Measurements from ENCODE around the gene HEATR3. TPM values are rescaled to one million over a fixed set of nuclear protein-coding genes. Genes with fewer than 3 reads are reported as not detected.

The HEATR3 gene
- total RNA-seq, 1 experiment from 2014 or later = 28.0 TPM

- TF ChIP-seq MXD4 (CRISPR knock-in tag; IDR thresholded peaks at IDR 0.05; ENCODE audit: borderline replicate concordance) (no peak), RELA (CRISPR knock-in tag; IDR thresholded peaks at IDR 0.05; ENCODE audit: borderline replicate concordance) (no peak), ZNF423 (CRISPR knock-in tag; IDR thresholded peaks at IDR 0.05) (no peak), CREB1 (CRISPR knock-in tag; IDR thresholded peaks at IDR 0.05) (no peak), ATF3 (CRISPR knock-in tag; conservative IDR thresholded peaks at IDR 0.05) (no peak), CREM (CRISPR knock-in tag; IDR thresholded peaks at IDR 0.05) (no peak), ZBTB21 (CRISPR knock-in tag; IDR thresholded peaks at IDR 0.05; ENCODE audit: borderline replicate concordance) (no peak), ZNF416 (CRISPR knock-in tag; IDR thresholded peaks at IDR 0.05) (no peak)
These were observed 6.7 kb upstream of the HEATR3 start (continued) for GRCh38 chr16:50059111-50059510.

- no peak overlapping the region for H3K4me3 Mint-ChIP-seq
- ChIA-PET POLR2A (no interaction called here), CTCF (interaction anchor here (1.1 kb wide), 1 partner anchor 35 kb away, joined by 4 read pairs; the partner anchor contains the start of gene CNEP1R1)
- H3K27me3 Mint-ChIP-seq (ENCODE audit: low read depth) = peaks cover 4% of the 10 kb centered on the region
- H3K4me1 Mint-ChIP-seq = no peaks in the 10 kb centered on the region
- ATAC-seq = no peak
- no peak overlapping the region for H3K27ac Mint-ChIP-seq
- H3K36me3 Mint-ChIP-seq = peaks cover 4% of the 10 kb centered on the region
- no peak for DNase-seq (ENCODE audit: low spot score)
- H3K9me3 Mint-ChIP-seq = peaks cover 19% of the 10 kb centered on the region
- TF ChIP-seq ESRRA (CRISPR knock-in tag; IDR thresholded peaks at IDR 0.05; ENCODE audit: borderline replicate concordance) (no peak), ERG (CRISPR knock-in tag; IDR thresholded peaks at IDR 0.05) (no peak), PRRX2 (CRISPR knock-in tag; IDR thresholded peaks at IDR 0.05) (no peak), GABPB1 (CRISPR knock-in tag; IDR thresholded peaks at IDR 0.05) (no peak), ETV6 (CRISPR knock-in tag; IDR thresholded peaks at IDR 0.05) (no peak), RELA (CRISPR knock-in tag; IDR thresholded peaks at IDR 0.05; ENCODE audit: borderline replicate concordance) (no peak), NR2C2 (CRISPR knock-in tag; IDR thresholded peaks at IDR 0.05) (no peak), NFATC4 (CRISPR knock-in tag; IDR thresholded peaks at IDR 0.05) (no peak), NFYB (CRISPR knock-in tag; conservative IDR thresholded peaks at IDR 0.05; ENCODE audit: low read depth) (no peak), ZNF396 (CRISPR knock-in tag; IDR thresholded peaks at IDR 0.05; ENCODE audit: borderline replicate concordance) (no peak), MXD4 (CRISPR knock-in tag; IDR thresholded peaks at IDR 0.05; ENCODE audit: borderline replicate concordance) (no peak), PREB (CRISPR knock-in tag; IDR thresholded peaks at IDR 0.05; ENCODE audit: borderline replicate concordance) (no peak), E2F1 (CRISPR knock-in tag; IDR thresholded peaks at IDR 0.05) (no peak), ZNF232 (CRISPR knock-in tag; IDR thresholded peaks at IDR 0.05) (no peak), CTCF (IDR thresholded peaks at IDR 0.05) (no peak), OVOL2 (CRISPR knock-in tag; IDR thresholded peaks at IDR 0.05; ENCODE audit: borderline replicate concordance) (no peak), E2F5 (CRISPR knock-in tag; IDR thresholded peaks at IDR 0.05) (no peak)
These were observed 6.1 kb upstream of the HEATR3 start for GRCh38 chr16:50059669-50060068.
